Nephron (organoid): ENCODE results near the gene ALX4.

Source experiments
- H3K27ac Mint-ChIP-seq, 3 experiments: 2 replicates each; pipeline ENCODE4 v1.8.0; 2020; ENCODE audit warnings: mixed read lengths in 3 of 3, mild to moderate bottlenecking in 2 of 3, moderate library complexity in 1 of 3
- H3K27me3 Mint-ChIP-seq: 2 replicates; pipeline ENCODE4 v1.8.0; 2021; ENCODE audit warnings: low read depth, mild to moderate bottlenecking, moderate library complexity, mixed read lengths
- H3K36me3 Mint-ChIP-seq: 2 replicates; pipeline ENCODE4 v1.8.0; 2020; ENCODE audit warnings: low read depth, mixed read lengths
- H3K4me1 Mint-ChIP-seq: 2 replicates; pipeline ENCODE4 v1.8.0; 2020; ENCODE audit warnings: mixed read lengths
- H3K4me3 Mint-ChIP-seq, 3 experiments: 2 replicates each; pipeline ENCODE4 v1.8.0; 2020; ENCODE audit warnings: mild to moderate bottlenecking in 3 of 3, mixed read lengths in 3 of 3, moderate library complexity in 2 of 3
- H3K9me3 Mint-ChIP-seq: 2 replicates; pipeline ENCODE4 v1.8.0; 2020; ENCODE audit warnings: mixed read lengths
- TF ChIP-seq, protein P1 (sequence below), 3 experiments: fragments of 200-600 bp; sonication (generic); IDR thresholded peaks; one replicate each; pipeline ENCODE4 v1.5.0; 2021; ENCODE audit warnings: antibody characterized with exemption in 3 of 3; ENCODE audit not compliant: unreplicated experiment in 3 of 3

Gene ALX4

GRCh38 chr11:44309478-44310205, at the start of gene ALX4:
ALX4 (minus strand) TSS chr11:44310139; CDS start chr11:44310062, 77 bp downstream.
- Mint-ChIP-seq H3K27ac (peak within 1 kb of the TSS; percentile 56 to 84 (median 68)), H3K4me1 (peaks cover 56% of the 10 kb centered on the region), H3K4me3 (peak within 1 kb of the TSS; percentile 83 to 92 (median 88)), H3K36me3 (peaks cover 3% of the 10 kb centered on the region), H3K27me3 (peaks cover 100% of the 10 kb centered on the region), H3K9me3 (no peaks in the 10 kb centered on the region)
- TF ChIP-seq, protein P1, sequence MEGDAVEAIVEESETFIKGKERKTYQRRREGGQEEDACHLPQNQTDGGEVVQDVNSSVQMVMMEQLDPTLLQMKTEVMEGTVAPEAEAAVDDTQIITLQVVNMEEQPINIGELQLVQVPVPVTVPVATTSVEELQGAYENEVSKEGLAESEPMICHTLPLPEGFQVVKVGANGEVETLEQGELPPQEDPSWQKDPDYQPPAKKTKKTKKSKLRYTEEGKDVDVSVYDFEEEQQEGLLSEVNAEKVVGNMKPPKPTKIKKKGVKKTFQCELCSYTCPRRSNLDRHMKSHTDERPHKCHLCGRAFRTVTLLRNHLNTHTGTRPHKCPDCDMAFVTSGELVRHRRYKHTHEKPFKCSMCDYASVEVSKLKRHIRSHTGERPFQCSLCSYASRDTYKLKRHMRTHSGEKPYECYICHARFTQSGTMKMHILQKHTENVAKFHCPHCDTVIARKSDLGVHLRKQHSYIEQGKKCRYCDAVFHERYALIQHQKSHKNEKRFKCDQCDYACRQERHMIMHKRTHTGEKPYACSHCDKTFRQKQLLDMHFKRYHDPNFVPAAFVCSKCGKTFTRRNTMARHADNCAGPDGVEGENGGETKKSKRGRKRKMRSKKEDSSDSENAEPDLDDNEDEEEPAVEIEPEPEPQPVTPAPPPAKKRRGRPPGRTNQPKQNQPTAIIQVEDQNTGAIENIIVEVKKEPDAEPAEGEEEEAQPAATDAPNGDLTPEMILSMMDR (IDR thresholded peaks at IDR 0.05; ENCODE audit: unreplicated experiment in 3 of 3): no peak

GRCh38 chr11:44359162-44359561, 49.2 kb upstream of the ALX4 start:
- peaks cover 16% of the 10 kb centered on the region for H3K27me3 Mint-ChIP-seq
- peak overlapping the region in 2 of 3 experiments; percentile 8 to 27 for H3K27ac Mint-ChIP-seq
- H3K4me3 Mint-ChIP-seq: no peak overlapping the region
- H3K9me3 Mint-ChIP-seq: no peaks in the 10 kb centered on the region
- no peaks in the 10 kb centered on the region for H3K36me3 Mint-ChIP-seq
- peaks cover 29% of the 10 kb centered on the region for H3K4me1 Mint-ChIP-seq
- TF ChIP-seq, protein P1 (IDR thresholded peaks at IDR 0.05; ENCODE audit: unreplicated experiment in 3 of 3): no peak

DNA sequence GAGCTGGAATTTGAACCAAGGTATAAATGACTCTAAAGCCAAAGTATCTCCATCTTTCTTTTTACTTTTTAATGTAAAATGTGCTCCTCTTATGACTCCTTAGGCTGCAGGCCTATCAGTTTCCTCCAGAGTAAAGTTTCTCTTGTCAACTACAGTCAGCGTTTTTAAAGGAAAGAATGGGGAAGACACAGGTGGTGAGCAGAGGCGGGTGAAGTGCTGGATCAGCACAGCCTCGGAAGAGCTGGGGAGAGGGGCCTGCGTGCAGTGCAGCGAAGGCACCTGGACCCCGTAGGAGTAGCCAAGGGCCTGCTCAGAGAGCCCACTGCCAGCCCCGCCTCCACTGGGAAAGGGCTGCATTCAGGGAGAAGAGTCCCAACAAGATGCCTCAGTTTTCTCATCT, 48.8 kb upstream of the ALX4 start:
- Mint-ChIP-seq H3K27ac (peak overlapping the region in 2 of 3 experiments; percentile 1 to 8), H3K27me3 (peaks cover 12% of the 10 kb centered on the region), H3K36me3 (no peaks in the 10 kb centered on the region), H3K4me3 (no peak overlapping the region), H3K9me3 (no peaks in the 10 kb centered on the region), H3K4me1 (peaks cover 29% of the 10 kb centered on the region)
- TF ChIP-seq, protein P1 (IDR thresholded peaks at IDR 0.05; ENCODE audit: unreplicated experiment in 3 of 3): no peak

DNA sequence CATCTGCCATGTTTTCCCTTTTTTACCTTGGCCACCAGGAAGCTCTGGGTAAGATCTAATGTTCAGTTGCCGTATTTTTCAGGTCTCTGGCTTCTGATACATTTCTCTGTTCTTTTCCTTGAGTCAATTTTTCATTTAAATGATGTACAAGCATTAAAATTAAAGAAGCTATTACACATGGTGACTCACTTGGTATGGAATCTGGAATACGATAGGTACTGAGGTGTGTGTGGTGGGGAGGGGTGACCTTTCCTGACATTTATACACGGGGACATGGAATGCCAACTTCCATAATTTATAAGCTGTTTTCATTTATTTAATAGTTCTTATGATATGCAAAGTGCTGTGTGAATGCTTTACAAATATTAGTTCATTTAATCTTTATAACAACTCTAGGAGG, 47.8 kb upstream of the ALX4 start:
- Mint-ChIP-seq H3K4me3 (no peak overlapping the region), H3K9me3 (no peaks in the 10 kb centered on the region), H3K27ac (no peak overlapping the region), H3K27me3 (peaks cover 12% of the 10 kb centered on the region), H3K36me3 (no peaks in the 10 kb centered on the region), H3K4me1 (peaks cover 26% of the 10 kb centered on the region)
- TF ChIP-seq, protein P1 (IDR thresholded peaks at IDR 0.05; ENCODE audit: unreplicated experiment in 3 of 3): no peak

DNA sequence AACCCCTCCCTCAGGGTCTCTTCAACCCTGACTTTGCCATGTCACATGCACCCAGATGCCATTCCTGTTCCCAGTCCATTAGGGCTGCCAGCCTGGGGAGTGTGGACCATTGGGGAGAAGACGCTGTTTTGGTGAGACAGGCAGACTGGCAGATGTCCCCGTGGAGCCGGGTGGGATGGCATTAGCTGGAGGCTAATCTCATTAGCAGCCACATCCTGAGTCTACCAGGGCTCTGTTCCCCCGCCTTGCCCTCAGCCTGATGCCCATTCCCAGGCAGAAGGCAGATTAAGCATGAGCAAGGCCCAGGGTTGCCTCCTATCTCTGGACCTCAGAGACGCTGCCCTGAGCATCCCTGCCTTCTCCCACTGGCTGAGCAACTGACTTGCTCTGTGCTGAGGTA, 46.4 kb upstream of the ALX4 start:
- no peaks in the 10 kb centered on the region for H3K9me3 Mint-ChIP-seq
- no peaks in the 10 kb centered on the region for H3K36me3 Mint-ChIP-seq
- H3K27ac Mint-ChIP-seq: no peak overlapping the region
- no peak overlapping the region for H3K4me3 Mint-ChIP-seq
- peaks cover 7% of the 10 kb centered on the region for H3K27me3 Mint-ChIP-seq
- H3K4me1 Mint-ChIP-seq: peaks cover 12% of the 10 kb centered on the region
- TF ChIP-seq, protein P1 (IDR thresholded peaks at IDR 0.05; ENCODE audit: unreplicated experiment in 3 of 3): no peak
